OCI-LY7 (cell line): ENCODE data around the gene TMEM30B. TPM values are rescaled to one million over a fixed set of nuclear protein-coding genes. Genes with fewer than 3 reads are reported as not detected.

Experiments used
- BruUV-seq: library from RNA; stranded (reverse); fragments of 400-500 nt; replicated peaks from 2 replicates; lab custom pipeline; 2021; lab: Mats Ljungman, UMichigan
- CTCF ChIA-PET: fragments of 300-600 bp; sonication (Branson Sonifier 250); formaldehyde crosslinking; loops from one replicate; lab custom pipeline; 2022; ENCODE audit warnings: antibody characterized with exemption; ENCODE audit not compliant: unreplicated experiment; lab: Charles Lee
- POLR2A ChIA-PET: fragments of 300-600 bp; sonication (Branson Sonifier 250); formaldehyde crosslinking; loops from one replicate; lab custom pipeline; 2022; ENCODE audit warnings: antibody characterized with exemption; lab: Charles Lee
- DNase-seq: peaks from one replicate; pipeline ENCODE4 v3.0.0-alpha.2; 2015; ENCODE audit warnings: low spot score
- H2AFZ ChIP-seq: fragments of 200-600 bp; sonication (generic), shearing (Covaris generic); 2 replicates; pipeline ENCODE4 v1.6.1; 2014; ENCODE audit warnings: mild to moderate bottlenecking, antibody characterized with exemption, low read length, moderate library complexity
- H3K27ac ChIP-seq: fragments of 200-600 bp; sonication (generic); 2 replicates; pipeline ENCODE4 v1.5.1; 2014; ENCODE audit warnings: mixed run types, low read depth, mild to moderate bottlenecking, moderate library complexity, low read length, inconsistent platforms; ENCODE audit not compliant: poor library complexity, severe bottlenecking
- H3K36me3 ChIP-seq: fragments of 200-600 bp; sonication (generic); 2 replicates; pipeline ENCODE4 v1.6.1; 2014; ENCODE audit warnings: mild to moderate bottlenecking, antibody characterized with exemption, low read length, moderate library complexity, mixed read lengths; ENCODE audit not compliant: insufficient read depth
- H3K4me1 ChIP-seq: fragments of 200-600 bp; sonication (generic); 2 replicates; pipeline ENCODE4 v1.5.1; 2014; ENCODE audit warnings: mild to moderate bottlenecking, low read length; ENCODE audit not compliant: insufficient read depth, poor library complexity, severe bottlenecking
- H3K4me2 ChIP-seq: fragments of 200-600 bp; sonication (generic); 2 replicates; pipeline ENCODE4 v1.6.1; 2014; ENCODE audit warnings: mild to moderate bottlenecking, low read length
- H3K4me3 ChIP-seq: fragments of 200-600 bp; sonication (generic); 2 replicates; pipeline ENCODE4 v1.5.1; 2014; ENCODE audit warnings: mild to moderate bottlenecking, low read depth, low read length; ENCODE audit not compliant: poor library complexity, severe bottlenecking
- H3K79me2 ChIP-seq: fragments of 200-600 bp; sonication (generic); 2 replicates; pipeline ENCODE4 v1.6.1; 2016; ENCODE audit warnings: low read depth, mild to moderate bottlenecking, low read length, moderate library complexity, mixed read lengths; ENCODE audit not compliant: insufficient read depth
- H3K9me2 ChIP-seq: fragments of 200-600 bp; sonication (generic); 2 replicates; pipeline ENCODE4 v1.6.1; 2016; ENCODE audit warnings: mild to moderate bottlenecking, low read length, mixed read lengths; ENCODE audit not compliant: insufficient read depth
- H3K9me3 ChIP-seq: fragments of 200-600 bp; sonication (generic); 2 replicates; pipeline ENCODE4 v1.6.1; 2014; ENCODE audit warnings: mild to moderate bottlenecking, mixed run types, low read length, mixed read lengths
- H4K20me1 ChIP-seq: fragments of 200-600 bp; sonication (generic); 2 replicates; pipeline ENCODE4 v1.6.1; 2014; ENCODE audit warnings: mild to moderate bottlenecking, antibody characterized with exemption, low read length, moderate library complexity, mixed read lengths; ENCODE audit not compliant: insufficient read depth
- CTCF ChIP-seq: fragments of 200-600 bp; sonication (generic); conservative IDR thresholded peaks from 2 replicates; pipeline ENCODE4 v1.5.1; 2014; ENCODE audit warnings: mild to moderate bottlenecking, antibody characterized with exemption, low read length, moderate library complexity, mixed read lengths
- EZH2phosphoT487 ChIP-seq: fragments of 200-600 bp; sonication (generic); IDR thresholded peaks from 2 replicates; pipeline ENCODE4 v1.6.1; 2018; ENCODE audit warnings: low read depth, borderline replicate concordance, mild to moderate bottlenecking, mixed run types, antibody characterized with exemption, low read length, moderate library complexity, mixed read lengths
- intact Hi-C: fragments of 100-400 bp; cut with micrococcal nuclease; formaldehyde crosslinking; loops from one replicate; pipeline ENCODE4 v1.10.0; 2022; ENCODE audit not compliant: unreplicated experiment
- total RNA-seq, 2 experiments: library from RNA; depleted of rRNA in 1 of 2; stranded (reverse); fragments of >200 nt in 1 of 2; shearing (Covaris generic) in 1 of 2; gene quantifications; 2 replicates each; pipeline ENCODE4 v1.2.3, GENCODE V29; 2014 to 2022

The TMEM30B gene
- total RNA-seq, 2 experiments from 2014 or later, result not detected

- Histone ChIP-seq H3K9me2 (no peaks in the 10 kb centered on the region), H4K20me1 (no peaks in the 10 kb centered on the region), H3K27ac (no peak overlapping the region), H3K4me1 (peaks cover 8% of the 10 kb centered on the region), H3K4me3 (no peak overlapping the region), H3K79me2 (no peaks in the 10 kb centered on the region), H3K36me3 (no peaks in the 10 kb centered on the region), H3K4me2 (no peak overlapping the region), H2AFZ (no peak overlapping the region), H3K9me3 (no peaks in the 10 kb centered on the region)
- intact Hi-C loops, result no loop called here
- no peak for TF ChIP-seq EZH2phosphoT487
- no peak for TF ChIP-seq CTCF
- CTCF ChIA-PET, result no interaction called here
- POLR2A ChIA-PET, result interaction anchor here (0.6 kb wide), 1 partner anchor 30 kb away, joined by 3 read pairs; no protein-coding TSS in a partner anchor
- DNase-seq, result no peak
- BruUV-seq, result no TSS peak
These were observed 19.1 kb upstream of the TMEM30B start for GRCh38 chr14:61300209-61300608.

GRCh38 chr14:61298824-61299223, 17.7 kb upstream of the TMEM30B start:
- Histone ChIP-seq H3K4me2 (no peak overlapping the region), H3K9me3 (no peaks in the 10 kb centered on the region), H4K20me1 (no peaks in the 10 kb centered on the region), H3K36me3 (no peaks in the 10 kb centered on the region), H3K9me2 (no peaks in the 10 kb centered on the region), H3K4me1 (peaks cover 8% of the 10 kb centered on the region), H3K4me3 (no peak overlapping the region), H2AFZ (no peak overlapping the region), H3K27ac (no peak overlapping the region), H3K79me2 (no peaks in the 10 kb centered on the region)
- intact Hi-C loops, result loop anchor here (5.0 kb wide), 1 partner anchor 158 kb away; no protein-coding TSS in a partner anchor
- TF ChIP-seq CTCF (no peak), EZH2phosphoT487 (no peak)
- ChIA-PET POLR2A (no interaction called here), CTCF (no interaction called here)
- no TSS peak for BruUV-seq
- no peak for DNase-seq

GRCh38 chr14:61297581-61297980, 16.4 kb upstream of the TMEM30B start:
- no peak overlapping the region for H2AFZ ChIP-seq
- POLR2A ChIA-PET, result no interaction called here
- no peaks in the 10 kb centered on the region for H3K79me2 ChIP-seq
- H3K4me3 ChIP-seq, result no peak overlapping the region
- peaks cover 8% of the 10 kb centered on the region for H3K4me1 ChIP-seq
- no TSS peak for BruUV-seq
- intact Hi-C loops, result loop anchor here (1.0 to 5.0 kb wide), 2 partner anchors 160 to 540 kb away; no protein-coding TSS in a partner anchor
- no peak for DNase-seq
- H3K9me3 ChIP-seq, result no peaks in the 10 kb centered on the region
- H3K9me2 ChIP-seq, result no peaks in the 10 kb centered on the region
- no peak overlapping the region for H3K27ac ChIP-seq
- H3K36me3 ChIP-seq, result no peaks in the 10 kb centered on the region
- CTCF ChIA-PET, result no interaction called here
- H3K4me2 ChIP-seq, result no peak overlapping the region
- no peaks in the 10 kb centered on the region for H4K20me1 ChIP-seq
- TF ChIP-seq EZH2phosphoT487 (no peak), CTCF (no peak)
